ENCODE measurements around the gene SHC2. TPM values are rescaled to one million over a fixed set of nuclear protein-coding genes. Genes with fewer than 3 reads are reported as not detected.

SHC2 gene
- total and polyA plus RNA-seq, 2 experiments from 2014 or later = 2.2 to 4.6 TPM

- Histone ChIP-seq H3K36me3 (ENCODE audit: insufficient read depth) (no peaks in the 10 kb centered on the region), H3K79me2 (replicated peaks; ENCODE audit: insufficient read depth) (no peaks in the 10 kb centered on the region), H3K27ac (ENCODE audit: low read depth) (no peak overlapping the region), H3K27me3 (ENCODE audit: insufficient read depth) (peaks cover 21% of the 10 kb centered on the region), H3K4me3 (no peak overlapping the region), H3F3A (replicated peaks; ENCODE audit: low read depth) (no peaks in the 10 kb centered on the region), H3K4me2 (no peak overlapping the region), H3K4me1 (ENCODE audit: insufficient read depth) (no peaks in the 10 kb centered on the region; the same call in 1 of the 2 replicates), H4K20me1 (replicated peaks; ENCODE audit: insufficient read depth) (no peaks in the 10 kb centered on the region), H2AFZ (no peak overlapping the region), H3K9me2 (ENCODE audit: insufficient read depth) (no peaks in the 10 kb centered on the region)
- H3K4me3 Mint-ChIP-seq = no peak overlapping the region
- DNase-seq (ENCODE audit: low spot score) (peak; percentile 0), ATAC-seq (no peak)
- H3K27me3 Mint-ChIP-seq (ENCODE audit: insufficient read depth, low read depth, poor library complexity) = peaks cover 14% of the 10 kb centered on the region
- no peak overlapping the region for H3K27ac Mint-ChIP-seq
- H3K9me3 Mint-ChIP-seq = peaks cover 19% of the 10 kb centered on the region
- no peak for TF ChIP-seq CREB1 (CRISPR knock-in tag; IDR thresholded peaks at IDR 0.05; ENCODE audit: low read depth)
- TF ChIP-seq ZNF462 (CRISPR knock-in tag; IDR thresholded peaks at IDR 0.05) = no peak
- no peak for TF ChIP-seq EZH2 (IDR thresholded peaks at IDR 0.05; ENCODE audit: low read depth, unreplicated experiment)
- TF ChIP-seq JUNB (IDR thresholded peaks at IDR 0.05; ENCODE audit: unreplicated experiment) = no peak
- TF ChIP-seq POLR2AphosphoS5 (IDR thresholded peaks at IDR 0.05; ENCODE audit: low read depth) = no peak
- TF ChIP-seq ZNF114 (CRISPR knock-in tag; IDR thresholded peaks at IDR 0.05) = no peak
- TF ChIP-seq EZH2phosphoT487 (IDR thresholded peaks at IDR 0.05; ENCODE audit: unreplicated experiment) = no peak
- no peak for TF ChIP-seq REST (IDR thresholded peaks at IDR 0.05; ENCODE audit: unreplicated experiment)
- TF ChIP-seq CTCF (conservative IDR thresholded peaks at IDR 0.05; ENCODE audit: low read depth in 2 of 2) = no peak
- TF ChIP-seq STAT1 (IDR thresholded peaks at IDR 0.05; ENCODE audit: unreplicated experiment) = no peak
- TF ChIP-seq NANOG (IDR thresholded peaks at IDR 0.05; ENCODE audit: borderline replicate concordance) = no peak
- TF ChIP-seq ETS1 (IDR thresholded peaks at IDR 0.05) = no peak
- no peak for TF ChIP-seq ZNF331 (CRISPR knock-in tag; IDR thresholded peaks at IDR 0.05; ENCODE audit: low read depth)
- H3K4me1 Mint-ChIP-seq = peaks cover 7% of the 10 kb centered on the region; the same call in 2 of the 3 replicates
- H3K36me3 Mint-ChIP-seq (ENCODE audit: low read depth) = peaks cover 2% of the 10 kb centered on the region; the same call in 1 of the 3 replicates
Observed at GRCh38 chr19:456547-457110, 4.2 kb downstream of the SHC2 start.

All from GM23338 (cell line).